Muscle of back (tissue), 11 donors: ENCODE measurements around the gene KLHL21. TPM values are rescaled to one million over a fixed set of nuclear protein-coding genes. Genes with fewer than 3 reads are reported as not detected.

Experiments
- DNase-seq, 3 donors: peaks; one replicate each; pipeline versions ENCODE4 v3.0.0 to v3.0.0-alpha.2; 2013
- polyA plus RNA-seq, 10 donors: library from polyadenylated mRNA; unstranded; fragments of 120-200 nt; gene quantifications; one replicate each; pipeline ENCODE4 v1.2.1, GENCODE V29; 2013; ENCODE audit not compliant: insufficient read length in 10 of 10

The KLHL21 gene
- polyA plus RNA-seq, 10 donors, result 25.5 to 42.0 (median 30.0) TPM

DNA sequence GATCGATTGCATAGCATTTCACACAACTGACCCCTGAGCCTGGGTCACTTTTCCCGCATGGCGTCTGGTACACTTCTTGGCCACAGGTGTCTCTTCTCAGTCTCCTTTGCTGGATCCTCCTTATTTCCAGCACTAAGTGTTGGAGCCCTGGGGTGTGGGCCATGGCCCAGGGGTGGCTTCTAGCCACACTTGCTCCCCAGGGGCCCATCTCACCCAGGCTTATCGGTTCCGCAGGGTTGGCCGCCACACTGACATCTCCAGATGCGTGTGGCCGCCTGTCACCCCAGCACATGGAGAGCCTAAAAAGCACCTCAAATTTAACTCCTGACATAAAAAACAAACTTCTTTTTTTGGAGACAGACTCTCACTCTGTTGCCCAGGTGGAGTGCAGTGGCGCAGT is 24.4 kb upstream of the KLHL21 start:
- no peak for DNase-seq

DNA sequence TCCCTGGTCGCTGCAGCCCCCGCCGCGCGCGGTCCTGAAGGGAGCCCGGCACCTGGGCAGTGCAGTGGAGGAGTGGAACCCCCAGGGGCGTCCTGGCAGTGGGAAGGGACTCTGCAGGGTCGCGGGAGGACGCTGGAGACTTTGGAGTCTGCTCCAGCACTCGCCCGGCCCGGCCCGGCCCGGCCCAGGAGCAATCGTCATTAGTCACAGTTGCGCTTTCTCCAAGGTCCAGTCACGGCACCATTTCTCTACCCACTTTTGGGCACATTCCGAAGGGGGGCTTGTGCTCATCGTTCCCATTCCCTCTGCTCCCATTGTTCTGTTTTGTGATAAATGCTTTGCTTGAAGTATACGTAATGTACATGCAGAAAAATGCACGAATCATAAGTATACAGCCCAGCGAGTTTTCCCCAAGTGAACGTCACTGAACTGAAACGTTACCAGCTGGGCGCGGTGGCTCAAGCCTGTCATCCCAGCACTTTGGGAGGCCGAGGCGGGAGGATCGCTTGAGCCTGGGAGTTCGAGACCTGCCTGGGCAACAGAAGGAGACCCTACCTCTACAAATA is 23.0 kb upstream of the KLHL21 start:
- peak in 2 of 3 donors; percentile 45 to 49 for DNase-seq

GRCh38 chr1:6624710-6625583 is 22.3 kb upstream of the KLHL21 start, which contains the start of gene THAP3:
TSS of gene THAP3 (plus strand) at chr1:6624868. CDS start at chr1:6625219, 351 bp downstream.
- DNase-seq, result peak; percentile 80 to 95 (median 84)

- no peak for DNase-seq
Observed at GRCh38 chr1:6623269-6623965, 20.7 kb upstream of the KLHL21 start.

DNA sequence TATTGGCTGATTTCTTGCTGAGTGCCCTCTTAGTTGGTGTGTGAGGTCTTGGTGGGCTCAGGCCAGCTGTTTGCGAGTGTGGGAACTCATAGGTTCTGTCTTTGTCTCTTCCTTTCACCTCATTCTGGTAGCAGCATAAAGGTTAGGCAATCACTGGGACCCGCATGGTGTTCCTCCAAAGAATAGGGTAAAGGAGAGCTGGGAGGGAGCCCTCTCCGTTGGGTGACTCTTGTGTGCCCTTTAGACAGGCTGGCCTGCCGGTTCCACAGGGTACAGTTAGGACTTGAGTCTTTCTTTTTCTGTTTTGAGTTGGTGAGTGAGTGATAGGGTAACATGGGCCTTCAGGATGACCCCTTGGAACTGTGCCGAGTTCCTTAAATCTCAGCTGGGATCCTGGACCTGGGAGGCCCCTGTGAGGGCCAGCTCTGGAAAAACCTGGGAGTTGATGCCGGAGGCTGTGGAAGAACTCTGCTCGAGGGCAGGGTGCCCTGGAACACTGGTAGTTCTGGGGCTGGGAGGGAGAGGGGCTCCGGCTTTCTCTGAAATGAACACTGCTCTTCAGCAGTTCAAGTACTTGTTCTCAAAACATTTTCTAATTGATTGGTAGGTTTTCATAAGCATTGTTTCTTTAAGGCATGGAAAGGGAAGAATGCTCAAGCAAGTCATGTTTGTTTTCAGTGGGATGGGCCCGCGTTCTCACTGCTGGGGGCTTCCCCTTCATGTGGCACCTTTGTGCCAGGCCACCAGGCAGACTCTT is 19.9 kb upstream of the KLHL21 start:
- DNase-seq, result no peak

- DNase-seq, result no peak
Observed at GRCh38 chr1:6621429-6622391, 19.0 kb upstream of the KLHL21 start.

DNA sequence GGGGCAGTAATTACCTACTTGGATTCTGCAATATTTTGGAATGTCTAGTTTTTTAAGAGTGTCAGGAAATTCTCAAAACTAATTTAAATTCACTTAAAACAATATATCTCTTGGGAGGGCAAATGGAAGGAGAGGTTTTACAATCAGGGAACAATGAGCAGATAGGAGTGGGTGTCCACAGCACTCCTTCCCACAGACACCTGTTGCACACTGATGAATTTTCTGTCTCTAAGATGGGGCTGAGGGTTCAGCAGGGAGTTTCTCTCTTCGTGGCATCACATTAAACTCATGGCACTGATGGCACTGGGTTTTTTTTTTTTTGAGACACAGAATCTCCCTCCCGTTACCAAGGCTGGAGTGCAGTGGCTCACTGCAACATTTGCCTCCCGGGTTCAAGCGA is 16.4 kb upstream of the KLHL21 start:
- no peak for DNase-seq

- peak in 1 of 3 donors; percentile 38 for DNase-seq
Observed at GRCh38 chr1:6614929-6615785, 12.5 kb upstream of the KLHL21 start.

DNA sequence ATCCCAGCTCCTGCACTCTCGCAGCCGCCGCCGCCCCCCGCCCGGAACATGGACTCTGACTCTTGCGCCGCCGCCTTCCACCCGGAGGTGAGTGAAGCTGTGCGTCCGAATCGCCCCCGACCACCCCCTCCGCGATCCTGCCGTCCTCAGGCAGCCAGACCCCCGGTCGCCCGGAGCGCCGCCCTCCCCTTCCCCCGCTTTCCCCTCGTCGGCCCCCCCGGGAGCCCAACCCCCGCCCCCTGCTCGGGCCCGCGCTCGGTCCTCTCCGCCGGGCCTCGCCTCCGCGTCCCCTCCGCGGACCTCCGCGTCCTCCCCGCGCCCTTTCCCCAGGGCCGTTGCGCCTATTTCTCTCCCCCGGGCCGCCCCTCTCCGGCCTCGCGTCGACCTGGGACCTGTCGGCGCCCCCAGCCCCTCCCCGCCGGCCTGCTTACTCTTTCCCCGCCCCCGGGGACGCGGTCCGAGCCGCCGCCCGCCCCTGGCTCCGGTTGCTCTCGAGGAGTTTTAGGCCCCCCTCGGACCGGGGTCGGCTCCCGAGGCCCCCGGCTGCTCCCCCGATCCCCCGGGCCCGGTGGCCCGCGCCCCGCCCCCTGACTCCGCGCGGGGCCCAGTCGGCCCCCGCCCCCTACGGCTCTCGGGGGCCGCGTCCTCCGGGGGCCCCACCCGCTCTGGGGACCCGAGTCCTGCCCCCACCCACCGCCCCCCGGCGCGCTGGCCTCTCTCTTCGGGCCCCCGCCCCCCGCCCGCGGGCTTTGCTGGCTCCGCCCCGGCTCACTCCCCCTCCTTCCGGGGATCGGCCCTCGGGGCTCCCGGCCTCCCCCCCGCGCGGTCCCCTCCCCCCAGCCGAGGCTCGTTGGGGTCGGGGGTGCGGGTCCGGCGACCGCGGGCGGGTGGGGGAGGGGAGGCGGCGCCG is 11.6 kb upstream of the KLHL21 start:
- peak; percentile 41 to 63 (median 55) for DNase-seq

DNA sequence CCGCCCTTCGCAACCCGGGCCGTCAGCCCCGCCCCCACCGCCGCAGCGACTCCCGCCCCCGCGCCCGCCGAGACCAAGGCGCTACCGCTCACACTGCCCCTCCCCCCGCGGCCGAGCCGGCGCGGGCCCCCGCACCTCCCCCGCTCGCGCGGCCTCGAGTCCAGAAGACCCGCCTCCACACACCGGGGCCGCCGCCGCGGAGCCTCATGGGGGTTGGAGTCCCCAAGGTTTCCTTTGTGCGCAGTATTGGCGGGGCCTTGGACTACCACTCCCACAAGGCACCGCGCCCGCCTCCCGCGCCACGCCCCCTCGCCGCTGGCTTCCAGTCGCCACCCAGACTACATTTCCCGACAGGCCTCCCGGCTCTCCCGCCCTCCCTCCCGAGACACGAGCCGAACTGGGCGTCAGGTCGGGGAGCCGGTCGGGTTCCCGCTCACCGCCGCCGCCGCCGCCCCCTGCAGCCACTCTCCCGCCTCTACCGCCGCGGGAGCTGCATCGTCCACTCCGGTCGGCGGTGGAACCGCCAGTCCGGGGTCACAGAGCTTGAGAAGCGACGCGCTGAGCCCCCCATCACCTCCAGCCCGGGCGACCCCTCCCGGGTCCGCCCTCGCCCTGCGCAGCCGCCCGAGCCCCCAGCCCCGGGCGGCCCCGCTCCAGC is 10.8 kb upstream of the KLHL21 start, which contains the start of gene PHF13:
Gene PHF13 (plus strand): TSS at position 371 of the 658 bp plus-strand sequence. CDS start 336 bp downstream, outside the sequence.
- peak; percentile 99 for DNase-seq

DNA sequence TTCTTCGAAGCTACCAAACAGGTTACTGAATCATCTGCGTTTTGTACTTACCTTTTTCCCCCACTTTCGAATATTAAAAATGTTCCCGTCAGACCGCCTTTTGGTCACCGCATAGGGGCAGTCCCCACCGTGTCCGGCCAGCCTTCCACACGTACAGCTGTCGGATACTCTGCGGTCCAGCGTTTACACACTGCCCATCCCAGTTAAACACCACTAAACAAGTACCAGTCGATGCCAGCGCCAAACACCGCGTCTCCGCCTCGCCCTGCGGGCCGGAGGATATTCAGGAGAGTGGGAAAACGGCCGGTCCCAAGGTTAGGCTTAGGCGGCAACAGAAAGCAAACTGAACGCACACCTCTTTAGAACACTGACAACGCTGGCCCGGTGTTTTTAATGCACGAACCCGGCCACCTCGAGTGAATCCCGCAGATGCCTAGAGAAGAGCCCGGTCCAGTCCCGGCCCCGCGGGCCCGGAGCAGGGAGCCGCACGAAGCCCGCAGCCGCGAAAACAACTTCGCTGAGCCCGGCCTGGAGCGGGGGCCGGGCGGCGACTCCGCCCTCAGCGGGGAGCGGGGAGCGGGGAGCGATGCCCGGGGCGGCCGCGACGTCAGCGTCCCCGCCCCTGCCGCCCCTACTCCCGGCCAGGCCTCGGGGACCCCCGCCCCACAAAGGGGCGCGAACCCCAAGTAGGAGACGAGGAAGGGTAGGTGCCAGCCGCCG is 10.1 kb upstream of the KLHL21 start:
- DNase-seq, result peak in 1 of 3 donors; percentile 38

GRCh38 chr1:6603915-6604558 is 1.4 kb upstream of the KLHL21 start:
- peak; percentile 73 to 88 (median 79) for DNase-seq

DNA sequence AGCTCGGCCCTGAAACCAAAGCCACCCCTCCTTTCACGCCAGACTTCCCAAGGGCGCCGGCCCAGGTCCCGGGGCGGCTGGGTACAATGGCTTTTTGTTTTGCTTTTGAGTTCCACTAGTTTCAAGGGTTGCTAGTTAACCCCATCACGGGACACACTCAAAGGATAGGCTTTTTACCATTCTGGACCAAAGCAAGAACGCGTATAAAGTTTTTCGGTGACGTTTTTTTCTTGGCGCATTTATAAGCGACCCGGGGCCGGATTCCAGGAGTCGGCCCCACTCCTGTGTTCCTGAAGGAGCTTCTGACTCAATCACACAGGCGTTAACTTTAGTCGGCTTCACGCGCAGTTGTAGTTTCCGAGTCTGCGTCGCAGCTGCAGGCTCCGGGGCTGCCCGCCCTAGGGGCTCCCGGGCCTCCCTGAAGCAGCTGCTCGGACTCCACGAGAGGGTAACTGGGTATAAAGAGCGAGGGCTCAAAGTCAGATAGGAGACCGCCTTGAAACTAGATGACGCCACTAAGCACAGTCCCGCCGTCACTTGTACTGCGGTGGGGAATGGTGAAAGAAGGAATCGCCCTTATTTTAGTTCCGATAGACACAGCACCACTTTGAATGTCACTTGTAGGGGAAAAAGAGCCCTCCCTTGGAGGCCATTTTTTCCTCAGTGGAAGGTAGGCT is 707 bp upstream of the KLHL21 start:
- peak; percentile 82 to 95 (median 88) for DNase-seq

DNA sequence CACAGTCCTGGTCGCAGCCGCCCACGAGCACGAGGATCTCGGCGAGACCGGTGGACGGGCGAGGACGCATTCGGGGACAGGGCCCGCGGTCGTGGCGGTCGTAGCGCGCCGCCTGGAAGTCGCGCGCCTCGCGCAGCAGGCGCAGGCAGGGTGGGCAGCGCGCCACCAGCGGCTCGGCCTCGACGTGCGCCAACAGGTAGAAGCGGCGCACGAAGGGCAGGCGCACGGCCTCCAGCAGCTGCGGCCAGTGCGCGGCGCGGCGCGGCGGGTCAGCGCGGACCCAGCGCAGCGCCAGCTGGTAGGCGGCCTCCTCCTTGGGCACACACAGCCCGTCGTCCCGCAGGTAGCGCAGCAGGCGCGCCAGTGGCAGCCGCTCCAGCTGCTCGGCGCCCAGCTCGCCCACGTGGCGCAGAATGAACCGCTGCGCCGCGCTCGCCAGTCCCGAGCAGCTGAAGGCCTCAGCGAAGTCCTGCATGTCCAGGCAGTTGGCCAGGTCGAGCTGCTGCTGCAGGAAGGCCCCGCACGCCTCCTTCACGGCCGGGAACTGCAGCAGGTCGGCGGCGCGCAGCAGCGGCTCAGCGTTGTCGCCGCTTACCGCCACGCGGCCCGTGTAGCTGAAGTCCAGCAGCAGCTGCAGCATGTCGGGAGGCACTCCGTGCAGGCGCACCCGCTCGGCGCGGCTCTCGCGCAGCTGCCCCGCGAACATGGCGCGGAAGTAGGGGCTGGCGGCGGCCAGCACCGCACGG is 573 bp downstream of the KLHL21 start:
- peak in 2 of 3 donors; percentile 36 to 37 for DNase-seq
